Small intestine (tissue), 7 donors: ENCODE data around the gene LGALS16. TPM values are rescaled to one million over a fixed set of nuclear protein-coding genes. Genes with fewer than 3 reads are reported as not detected.

Source experiments
- DNase-seq, 2 donors: peaks; one replicate each; pipeline versions ENCODE4 v3.0.0 to v3.0.0-alpha.2; 2013
- FAIRE-seq: peaks from 2 replicates; lab custom pipeline; 2012; peaks lifted over from hg19 to GRCh38; lab: Jason Lieb, UNC
- H3K27ac ChIP-seq, 3 donors: one replicate each; pipeline ENCODE4 v1.5.1; 2013; ENCODE audit warnings: low read length in 2 of 3, mild to moderate bottlenecking in 2 of 3, control low read depth in 1 of 3, inconsistent platforms in 1 of 3, low read depth in 1 of 3, moderate library complexity in 1 of 3
- H3K27me3 ChIP-seq, 3 donors: one replicate each; pipeline ENCODE4 v1.6.1; 2013; ENCODE audit warnings: low read length in 3 of 3, inconsistent platforms in 1 of 3; ENCODE audit not compliant: control insufficient read depth in 3 of 3, insufficient read depth in 3 of 3
- H3K36me3 ChIP-seq, 3 donors: one replicate each; pipeline ENCODE4 v1.6.1; 2013; ENCODE audit warnings: low read length in 3 of 3, inconsistent platforms in 1 of 3, low read depth in 1 of 3, mild to moderate bottlenecking in 1 of 3, moderate library complexity in 1 of 3; ENCODE audit not compliant: control insufficient read depth in 3 of 3, insufficient read depth in 2 of 3
- H3K4me1 ChIP-seq, 3 donors: one replicate each; pipeline ENCODE4 v1.6.1; 2013; ENCODE audit warnings: low read length in 2 of 3, inconsistent platforms in 1 of 3, low read depth in 1 of 3, mild to moderate bottlenecking in 1 of 3, moderate library complexity in 1 of 3; ENCODE audit not compliant: control insufficient read depth in 3 of 3, insufficient read depth in 2 of 3
- H3K4me3 ChIP-seq, 3 donors: one replicate each; pipeline ENCODE4 v1.5.1; 2013; ENCODE audit warnings: low read length in 3 of 3, control low read depth in 1 of 3, inconsistent platforms in 1 of 3, low read depth in 1 of 3, mild to moderate bottlenecking in 1 of 3, moderate library complexity in 1 of 3
- H3K9me3 ChIP-seq, 2 donors: one replicate each; pipeline ENCODE4 v1.6.1; 2013; ENCODE audit warnings: low read depth in 1 of 2, low read length in 1 of 2; ENCODE audit not compliant: control insufficient read depth in 2 of 2, insufficient read depth in 1 of 2
- WGBS, 3 donors: extraction: QIAGEN DNeasy Blood & Tissue Kit; methylation state at CpG; one replicate each; pipeline ENCODE4 v1.1.7; 2013; 5-methylcytosine and 5-hydroxymethylcytosine counted together
- polyA plus RNA-seq, 4 donors: library from polyadenylated mRNA; stranded (reverse) in 3 of 4; unstranded in 1 of 4; fragments of 200-250 nt in 3 of 4; fragments of 120-200 nt in 1 of 4; gene quantifications; one replicate each; pipeline versions ENCODE4 v1.2.1 to v1.2.3, GENCODE V29; 2013
- donor health status: healthy with polysubstance abuse.
- donor health status: control.
- donor health status: control.
- donor health status: Bipolar disorder and iron deficiency.
- donor health status: healthy.

LGALS16 gene
- polyA plus RNA-seq, 4 donors: not detected

DNA sequence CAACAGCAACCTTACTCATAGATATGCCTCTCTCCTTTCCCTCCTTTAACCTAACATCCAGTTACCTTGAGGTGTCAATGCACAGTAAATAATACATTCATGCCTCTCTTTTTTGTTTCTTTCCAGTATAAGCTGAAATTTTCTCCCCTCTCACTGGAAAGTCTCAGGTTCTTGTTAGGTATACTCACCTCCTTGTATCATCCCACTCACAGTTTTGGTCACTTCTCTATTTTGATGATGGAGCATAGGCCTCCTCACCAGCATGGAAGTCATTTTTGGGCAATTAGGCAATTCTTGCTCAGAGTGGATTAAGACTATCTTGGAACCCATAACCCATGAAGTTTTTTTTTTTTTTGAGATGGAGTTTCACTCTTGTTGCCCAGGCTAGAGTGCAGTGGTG is 42.8 kb downstream of the LGALS16 start:
- Histone ChIP-seq H3K4me1 (no peaks in the 10 kb centered on the region), H3K9me3 (no peaks in the 10 kb centered on the region), H3K27ac (no peak overlapping the region), H3K4me3 (no peak overlapping the region), H3K36me3 (no peaks in the 10 kb centered on the region), H3K27me3 (no peaks in the 10 kb centered on the region)
- FAIRE-seq (no peak), DNase-seq (no peak)

DNA sequence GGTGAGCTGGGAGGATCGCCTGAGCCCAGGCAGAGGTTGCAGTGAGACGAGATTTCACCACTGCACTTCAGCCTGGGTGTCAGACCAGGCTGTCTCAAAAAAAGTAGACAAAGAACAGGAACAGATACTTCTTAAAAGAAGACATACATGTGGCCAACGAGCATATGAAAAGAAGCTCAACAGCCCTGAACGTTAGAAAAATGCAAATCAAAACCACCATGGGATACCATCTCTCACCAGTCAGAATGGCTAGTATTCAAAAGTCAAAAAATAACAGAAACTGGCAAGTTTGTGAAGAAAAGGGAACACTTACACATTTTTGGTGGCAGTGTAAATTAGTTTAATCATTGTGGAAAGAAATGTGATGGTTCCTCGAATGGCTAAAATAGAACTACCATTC is 45.6 kb downstream of the LGALS16 start:
- H3K36me3 ChIP-seq: no peaks in the 10 kb centered on the region
- FAIRE-seq (no peak), DNase-seq (no peak)
- 63 to 72% (median 68%) methylated on average over 5 of the region's 5 CpGs for WGBS, 3 donors
- H3K4me3 ChIP-seq: no peak overlapping the region
- H3K27ac ChIP-seq: no peak overlapping the region
- H3K27me3 ChIP-seq: no peaks in the 10 kb centered on the region
- no peaks in the 10 kb centered on the region for H3K4me1 ChIP-seq
- no peaks in the 10 kb centered on the region for H3K9me3 ChIP-seq

DNA sequence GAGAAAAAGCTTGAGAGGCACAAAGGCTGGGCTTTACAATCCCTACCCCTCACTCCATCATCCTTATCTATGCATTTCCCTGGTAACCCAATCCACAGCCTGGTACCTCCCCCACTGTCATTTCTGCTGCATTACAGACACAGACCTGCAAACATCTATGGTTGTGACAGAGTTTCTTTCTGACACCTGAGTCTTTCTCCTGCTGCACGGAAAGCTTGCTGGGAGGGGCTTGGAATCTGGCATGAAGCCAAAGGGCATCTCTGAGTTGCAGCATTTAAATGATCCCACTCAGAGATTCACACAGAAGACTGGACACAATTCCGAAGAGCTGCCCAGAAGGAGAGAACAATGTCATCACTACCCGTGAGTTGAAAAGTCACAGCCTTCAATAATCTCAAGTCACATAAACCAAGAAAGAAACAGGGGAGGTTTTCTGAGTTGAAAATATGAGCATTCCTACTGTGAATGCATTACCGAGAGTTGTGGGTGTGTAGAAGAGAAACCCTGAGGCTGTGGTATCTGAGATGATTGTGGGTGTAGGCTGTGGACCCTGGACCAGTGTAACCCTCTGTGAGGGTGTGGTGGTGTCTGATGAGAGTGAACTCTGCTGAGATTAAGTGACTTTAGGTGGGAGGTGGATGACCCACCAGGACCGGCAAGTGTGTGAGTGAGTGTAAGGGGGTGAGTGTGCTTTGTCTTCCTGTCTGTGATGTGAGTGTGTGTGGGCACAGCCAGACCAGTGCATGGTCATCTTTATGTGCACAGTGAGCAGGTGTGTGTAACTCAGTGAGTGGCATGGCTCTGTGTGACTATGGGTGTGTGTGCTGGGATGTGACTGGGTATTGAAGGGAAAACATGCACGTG is 48.7 kb downstream of the LGALS16 start, which contains the start of gene LGALS14:
Gene LGALS14, plus strand, starts transcription at position 301 of the 864 bp plus-strand sequence. Its CDS starts 48 bp downstream, at position 349.
- Histone ChIP-seq H3K27me3 (no peaks in the 10 kb centered on the region), H3K27ac (no peak within 1 kb of the TSS), H3K9me3 (no peaks in the 10 kb centered on the region), H3K4me3 (no peak within 1 kb of the TSS), H3K4me1 (no peaks in the 10 kb centered on the region), H3K36me3 (no peaks in the 10 kb centered on the region)
- 18 to 40% (median 21%) methylated on average over 6 of the region's 6 CpGs for WGBS, 3 donors
- DNase-seq (peak in 1 of 2 donors; percentile 46), FAIRE-seq (no peak)

DNA sequence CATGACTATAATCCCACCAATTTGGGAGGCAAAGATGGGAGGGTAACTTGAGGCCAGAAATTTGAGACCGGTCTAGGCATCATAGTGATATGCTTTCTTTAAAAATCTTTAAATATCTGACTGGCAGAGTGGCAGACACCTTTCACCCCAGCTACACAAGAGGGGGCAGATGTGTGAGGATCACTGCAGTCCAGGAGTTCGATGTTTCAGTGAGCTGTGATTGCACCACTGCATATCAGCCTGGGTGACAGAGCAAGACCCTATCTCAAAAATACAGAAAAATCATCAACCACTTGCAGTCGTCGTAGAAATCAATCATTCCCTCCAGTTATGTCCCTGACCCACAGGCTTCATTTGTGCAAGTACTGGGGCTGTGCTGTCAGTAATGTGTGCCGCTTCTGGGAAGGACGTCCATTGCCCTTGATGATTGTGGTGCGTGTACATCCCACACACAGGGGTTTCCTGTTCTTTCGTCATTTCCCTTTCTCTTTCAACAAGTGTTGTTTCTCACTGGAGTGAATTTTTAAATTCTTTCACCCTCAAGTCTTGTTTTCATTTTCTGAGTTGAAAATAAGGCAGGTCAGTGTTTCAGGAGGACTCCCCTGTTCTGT is 50.0 kb downstream of the LGALS16 start:
- no peak for FAIRE-seq
- WGBS, 3 donors: 68 to 71% (median 69%) methylated on average over 8 of the region's 8 CpGs

DNA sequence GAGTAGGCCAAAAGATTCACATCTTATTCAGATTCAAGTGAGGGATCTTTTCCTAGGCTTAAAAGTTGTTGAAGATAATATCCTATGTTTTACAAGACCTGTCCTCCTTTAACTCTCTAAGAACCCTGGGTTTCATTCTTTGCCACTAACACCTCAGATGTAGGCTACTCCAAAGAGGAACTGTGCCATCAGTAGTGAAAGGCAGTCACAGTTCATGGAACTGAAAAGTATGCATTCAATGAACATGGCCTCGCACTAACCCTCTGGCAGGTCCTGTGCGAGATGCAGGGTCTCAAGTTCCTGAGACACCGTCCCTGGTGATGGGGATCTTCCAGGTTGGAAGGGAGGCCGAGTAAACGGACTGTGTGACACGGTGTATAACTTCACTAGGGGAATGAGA is 52.9 kb downstream of the LGALS16 start:
- Histone ChIP-seq H3K9me3 (no peaks in the 10 kb centered on the region), H3K4me3 (no peak overlapping the region), H3K27ac (no peak overlapping the region), H3K36me3 (no peaks in the 10 kb centered on the region), H3K4me1 (no peaks in the 10 kb centered on the region), H3K27me3 (no peaks in the 10 kb centered on the region)
- DNase-seq (no peak), FAIRE-seq (no peak)
- 79 to 91% (median 80%) methylated on average over 6 of the region's 6 CpGs for WGBS, 3 donors

More for the DNA sequence above, 50.0 kb downstream of the LGALS16 start:
- no peaks in the 10 kb centered on the region for H3K36me3 ChIP-seq
- no peaks in the 10 kb centered on the region for H3K4me1 ChIP-seq
- H3K9me3 ChIP-seq: no peaks in the 10 kb centered on the region
- no peak for DNase-seq
- H3K4me3 ChIP-seq: no peak overlapping the region
- no peak overlapping the region for H3K27ac ChIP-seq
- H3K27me3 ChIP-seq: no peaks in the 10 kb centered on the region

DNA sequence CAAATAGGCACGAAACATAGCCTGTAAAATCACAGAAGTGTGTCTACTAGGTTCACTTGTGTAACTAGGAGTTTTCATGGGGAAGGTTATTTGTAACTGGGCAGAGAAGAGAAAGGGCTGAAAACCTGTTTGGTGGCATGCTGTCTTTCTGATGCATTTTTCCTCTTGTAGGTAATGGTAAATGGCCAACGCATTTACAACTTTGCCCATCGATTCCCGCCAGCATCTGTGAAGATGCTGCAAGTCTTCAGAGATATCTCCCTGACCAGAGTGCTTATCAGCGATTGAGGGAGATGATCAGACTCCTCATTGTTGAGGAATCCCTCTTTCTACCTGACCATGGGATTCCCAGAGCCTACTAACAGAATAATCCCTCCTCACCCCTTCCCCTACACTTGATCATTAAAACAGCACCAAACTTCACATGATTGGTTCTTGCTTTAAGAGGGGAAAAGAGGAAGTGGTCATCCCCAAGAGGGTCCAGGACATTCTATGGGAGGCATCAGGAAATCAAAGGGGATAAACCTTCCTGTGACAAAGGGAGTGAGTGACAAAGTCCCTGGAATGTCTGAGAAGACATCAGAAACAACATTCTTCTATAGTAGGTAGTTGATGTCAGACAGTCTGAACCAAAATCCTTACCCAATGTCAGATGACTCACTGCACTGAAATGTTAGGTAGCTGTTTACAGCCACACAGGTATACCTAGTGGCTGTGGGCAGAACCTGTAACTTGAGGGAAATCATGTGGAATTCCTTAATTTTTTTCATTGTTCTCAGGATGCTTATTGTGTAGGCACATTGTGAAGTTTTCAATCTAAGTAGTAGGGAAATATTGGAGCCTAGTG is 53.5 kb downstream of the LGALS16 start:
- Histone ChIP-seq H3K4me3 (no peak overlapping the region), H3K27ac (no peak overlapping the region), H3K4me1 (no peaks in the 10 kb centered on the region), H3K36me3 (no peaks in the 10 kb centered on the region), H3K27me3 (no peaks in the 10 kb centered on the region), H3K9me3 (no peaks in the 10 kb centered on the region)
- DNase-seq (no peak), FAIRE-seq (no peak)
- 73 to 89% (median 85%) methylated on average over 5 of the region's 5 CpGs for WGBS, 3 donors

Other genes starting within 250 kb of the LGALS16 start
- gene ZFP36, start 249.1 kb upstream of the LGALS16 start, polyA plus RNA-seq: 100 to 1,000 TPM; 104 to 365 (median 195) TPM
- gene PLEKHG2, start 243.2 kb upstream of the LGALS16 start, polyA plus RNA-seq: 10 to 100 TPM in 1 of 4 donors, 1 to 10 TPM in 3; 1.9 to 13.2 (median 6.3) TPM
- 1,000 to 10,000 TPM; 1,341 to 3,643 (median 2,485) TPM for gene RPS16, start 220.0 kb upstream of the LGALS16 start, polyA plus RNA-seq
- 100 to 1,000 TPM in 3 of 4 donors, 10 to 100 TPM in 1; 95.5 to 283 (median 163) TPM for gene SUPT5H, start 210.3 kb upstream of the LGALS16 start, polyA plus RNA-seq
- 10 to 100 TPM; 33.8 to 62.2 (median 48.4) TPM for gene TIMM50, start 175.1 kb upstream of the LGALS16 start, polyA plus RNA-seq
- under 1 TPM in 2 of 4 donors, not detected in 2; 0.15 to 0.40 TPM for gene DLL3, start 157.0 kb upstream of the LGALS16 start, polyA plus RNA-seq
- gene SELENOV, start 140.8 kb upstream of the LGALS16 start, polyA plus RNA-seq: under 1 TPM in 1 of 4 donors, not detected in 3; 0.32 TPM
- 1 to 10 TPM in 1 of 4 donors, under 1 TPM in 2, not detected in 1; 0.81 to 2.0 (median 0.99) TPM for gene EID2B, start 123.1 kb upstream of the LGALS16 start, polyA plus RNA-seq
- 10 to 100 TPM in 3 of 4 donors, 1 to 10 TPM in 1; 9.9 to 13.4 (median 11.9) TPM for gene EID2, start 115.8 kb upstream of the LGALS16 start, polyA plus RNA-seq
- gene LGALS13, start 53.4 kb upstream of the LGALS16 start, polyA plus RNA-seq: not detected
- gene LGALS14, start 48.6 kb downstream of the LGALS16 start, polyA plus RNA-seq: 1 to 10 TPM in 1 of 4 donors, not detected in 3; 5.1 TPM
- gene CLC, start 82.1 kb downstream of the LGALS16 start, polyA plus RNA-seq: 10 to 100 TPM in 1 of 4 donors, 1 to 10 TPM in 1, not detected in 2; 1.2 to 27.3 TPM
- gene LEUTX, start 122.9 kb downstream of the LGALS16 start, polyA plus RNA-seq: not detected
- 10 to 100 TPM in 3 of 4 donors, 1 to 10 TPM in 1; 8.6 to 31.2 (median 11.4) TPM for gene DYRK1B, start 178.2 kb downstream of the LGALS16 start, polyA plus RNA-seq
- 100 to 1,000 TPM; 109 to 447 (median 199) TPM for gene FBL, start 190.5 kb downstream of the LGALS16 start, polyA plus RNA-seq